Neural progenitor cell (in vitro differentiated cells): ENCODE measurements around the gene ANKRD53. TPM values are rescaled to one million over a fixed set of nuclear protein-coding genes. Genes with fewer than 3 reads are reported as not detected.

ENCODE experiments used
- DNase-seq: peaks from one replicate; pipeline ENCODE4 v3.0.0-alpha.2; 2016; ENCODE audit warnings: low spot score
- H2AFZ ChIP-seq: fragments of 200-600 bp; sonication (generic); replicated peaks from 2 replicates; pipeline ENCODE4 v1.6.1; 2016; ENCODE audit warnings: antibody characterized with exemption
- H3F3A ChIP-seq: fragments of 200-600 bp; sonication (generic); 2 replicates; pipeline ENCODE4 v1.6.1; 2016; ENCODE audit warnings: antibody characterized with exemption, low read depth
- H3K27ac ChIP-seq: fragments of 200-600 bp; sonication (generic); 2 replicates; pipeline ENCODE4 v1.5.1; 2016; ENCODE audit warnings: mild to moderate bottlenecking
- H3K27me3 ChIP-seq: fragments of 200-600 bp; sonication (generic); 2 replicates; pipeline ENCODE4 v1.6.1; 2016; ENCODE audit warnings: mild to moderate bottlenecking, moderate library complexity
- H3K36me3 ChIP-seq: fragments of 200-600 bp; sonication (generic); 2 replicates; pipeline ENCODE4 v1.5.1; 2016
- H3K4me1 ChIP-seq: fragments of 200-600 bp; sonication (generic); 2 replicates; pipeline ENCODE4 v1.6.1; 2016; ENCODE audit warnings: mixed run types
- H3K4me2 ChIP-seq: fragments of 200-600 bp; sonication (generic); 2 replicates; pipeline ENCODE4 v1.6.1; 2016
- H3K4me3 ChIP-seq: fragments of 200-600 bp; sonication (generic); 2 replicates; pipeline ENCODE4 v1.5.1; 2016
- H3K79me2 ChIP-seq: fragments of 200-600 bp; sonication (generic); 2 replicates; pipeline ENCODE4 v1.6.1; 2016; ENCODE audit warnings: low read depth
- H3K9ac ChIP-seq: fragments of 200-600 bp; sonication (generic); 2 replicates; pipeline ENCODE4 v1.6.1; 2016
- H3K9me3 ChIP-seq: fragments of 200-600 bp; sonication (generic); 2 replicates; pipeline ENCODE4 v1.5.1; 2016; ENCODE audit warnings: low read depth
- H4K20me1 ChIP-seq: fragments of 200-600 bp; sonication (generic); 2 replicates; pipeline ENCODE4 v1.6.1; 2016; ENCODE audit warnings: low read depth
- H3K27ac Mint-ChIP-seq: 3 replicates; pipeline ENCODE4 v1.8.0; 2021; ENCODE audit warnings: mixed read lengths
- H3K27me3 Mint-ChIP-seq: 2 replicates; pipeline ENCODE4 v1.8.0; 2022; ENCODE audit warnings: low read depth, mild to moderate bottlenecking, inconsistent platforms, moderate library complexity, mixed read lengths; ENCODE audit not compliant: insufficient read depth
- H3K36me3 Mint-ChIP-seq: 3 replicates; pipeline ENCODE4 v1.8.0; 2021; ENCODE audit warnings: mixed read lengths
- H3K4me1 Mint-ChIP-seq: 3 replicates; pipeline ENCODE4 v1.8.0; 2021; ENCODE audit warnings: mixed read lengths
- H3K4me3 Mint-ChIP-seq: 3 replicates; pipeline ENCODE4 v1.8.0; 2021; ENCODE audit warnings: mild to moderate bottlenecking, moderate library complexity, mixed read lengths
- H3K9me3 Mint-ChIP-seq: 3 replicates; pipeline ENCODE4 v1.8.0; 2020; ENCODE audit warnings: mixed read lengths
- EZH2 ChIP-seq: fragments of 200-600 bp; sonication (generic); IDR thresholded peaks from 2 replicates; pipeline ENCODE4 v1.6.1; 2017; ENCODE audit warnings: antibody characterized with exemption, mild to moderate bottlenecking, moderate library complexity
- EZH2phosphoT487 ChIP-seq: fragments of 200-600 bp; sonication (generic); IDR thresholded peaks from 2 replicates; pipeline ENCODE4 v1.6.1; 2017; ENCODE audit warnings: antibody characterized with exemption
- total RNA-seq: library from RNA; depleted of rRNA; stranded (reverse); fragments of >200 nt; gene quantifications from 2 replicates; pipeline ENCODE4 v1.2.3, GENCODE V29; 2015; ENCODE audit warnings: low replicate concordance
- TF ChIP-seq, protein P1 (sequence below): fragments of 200-600 bp; sonication (generic); IDR thresholded peaks from 2 replicates; pipeline ENCODE4 v1.5.1; 2017; ENCODE audit warnings: antibody characterized with exemption, mild to moderate bottlenecking

ANKRD53 gene
- total RNA-seq, 1 donor from 2014 or later: not detected

DNA sequence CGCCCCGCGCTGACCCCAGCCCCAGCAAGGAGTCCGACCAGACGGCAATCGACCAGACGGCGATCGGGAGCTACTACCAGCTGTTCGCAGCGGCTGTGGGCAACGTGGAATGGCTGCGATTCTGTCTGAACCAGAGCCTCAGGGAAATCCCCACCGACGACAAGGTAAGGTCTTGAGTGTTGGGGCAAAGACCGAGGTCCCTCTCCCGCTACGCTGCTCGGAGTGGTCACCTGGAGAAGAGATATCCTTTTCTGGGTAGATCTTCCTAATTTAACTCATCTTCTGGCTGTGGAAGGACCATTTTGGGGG lies 704 bp downstream of the ANKRD53 start:
- H3F3A ChIP-seq: peaks cover 16% of the 10 kb centered on the region
- H4K20me1 ChIP-seq: peaks cover 16% of the 10 kb centered on the region
- DNase-seq: no peak
- H2AFZ ChIP-seq: peak overlapping the region; percentile 71
- no peaks in the 10 kb centered on the region for H3K9me3 Mint-ChIP-seq
- H3K9me3 ChIP-seq: no peaks in the 10 kb centered on the region
- H3K27me3 ChIP-seq: peaks cover 49% of the 10 kb centered on the region
- H3K36me3 Mint-ChIP-seq: no peaks in the 10 kb centered on the region
- peak overlapping the region; percentile 55 for H3K4me3 ChIP-seq
- no peaks in the 10 kb centered on the region for H3K36me3 ChIP-seq
- H3K4me3 Mint-ChIP-seq: peak overlapping the region; percentile 67
- TF ChIP-seq, protein P1, sequence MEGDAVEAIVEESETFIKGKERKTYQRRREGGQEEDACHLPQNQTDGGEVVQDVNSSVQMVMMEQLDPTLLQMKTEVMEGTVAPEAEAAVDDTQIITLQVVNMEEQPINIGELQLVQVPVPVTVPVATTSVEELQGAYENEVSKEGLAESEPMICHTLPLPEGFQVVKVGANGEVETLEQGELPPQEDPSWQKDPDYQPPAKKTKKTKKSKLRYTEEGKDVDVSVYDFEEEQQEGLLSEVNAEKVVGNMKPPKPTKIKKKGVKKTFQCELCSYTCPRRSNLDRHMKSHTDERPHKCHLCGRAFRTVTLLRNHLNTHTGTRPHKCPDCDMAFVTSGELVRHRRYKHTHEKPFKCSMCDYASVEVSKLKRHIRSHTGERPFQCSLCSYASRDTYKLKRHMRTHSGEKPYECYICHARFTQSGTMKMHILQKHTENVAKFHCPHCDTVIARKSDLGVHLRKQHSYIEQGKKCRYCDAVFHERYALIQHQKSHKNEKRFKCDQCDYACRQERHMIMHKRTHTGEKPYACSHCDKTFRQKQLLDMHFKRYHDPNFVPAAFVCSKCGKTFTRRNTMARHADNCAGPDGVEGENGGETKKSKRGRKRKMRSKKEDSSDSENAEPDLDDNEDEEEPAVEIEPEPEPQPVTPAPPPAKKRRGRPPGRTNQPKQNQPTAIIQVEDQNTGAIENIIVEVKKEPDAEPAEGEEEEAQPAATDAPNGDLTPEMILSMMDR: no peak
- TF ChIP-seq EZH2 (no peak), EZH2phosphoT487 (no peak)
- no peaks in the 10 kb centered on the region for H3K79me2 ChIP-seq
- no peak overlapping the region for H3K27ac ChIP-seq
- H3K4me1 Mint-ChIP-seq: peaks cover 22% of the 10 kb centered on the region
- no peak overlapping the region for H3K27ac Mint-ChIP-seq
- H3K27me3 Mint-ChIP-seq: no peaks in the 10 kb centered on the region
- peaks cover 5% of the 10 kb centered on the region for H3K4me1 ChIP-seq
- peak overlapping the region; percentile 88 for H3K4me2 ChIP-seq
- no peak overlapping the region for H3K9ac ChIP-seq

- Histone ChIP-seq H3K4me2 (no peak overlapping the region), H3K27me3 (peaks cover 45% of the 10 kb centered on the region), H3F3A (peaks cover 16% of the 10 kb centered on the region), H3K4me1 (peaks cover 5% of the 10 kb centered on the region), H3K9ac (no peak overlapping the region), H3K27ac (no peak overlapping the region), H3K79me2 (no peaks in the 10 kb centered on the region), H4K20me1 (peaks cover 21% of the 10 kb centered on the region), H2AFZ (no peak overlapping the region), H3K36me3 (no peaks in the 10 kb centered on the region), H3K4me3 (no peak overlapping the region), H3K9me3 (no peaks in the 10 kb centered on the region)
- no peak overlapping the region for H3K27ac Mint-ChIP-seq
- H3K4me1 Mint-ChIP-seq: peaks cover 22% of the 10 kb centered on the region
- H3K36me3 Mint-ChIP-seq: no peaks in the 10 kb centered on the region
- DNase-seq: no peak
- TF ChIP-seq EZH2 (no peak), EZH2phosphoT487 (no peak)
- TF ChIP-seq, protein P1: no peak
- H3K4me3 Mint-ChIP-seq: no peak overlapping the region
- no peaks in the 10 kb centered on the region for H3K9me3 Mint-ChIP-seq
- H3K27me3 Mint-ChIP-seq: peaks cover 2% of the 10 kb centered on the region
These were observed 1.2 kb downstream of the ANKRD53 start for GRCh38 chr2:70979626-70980025.

DNA sequence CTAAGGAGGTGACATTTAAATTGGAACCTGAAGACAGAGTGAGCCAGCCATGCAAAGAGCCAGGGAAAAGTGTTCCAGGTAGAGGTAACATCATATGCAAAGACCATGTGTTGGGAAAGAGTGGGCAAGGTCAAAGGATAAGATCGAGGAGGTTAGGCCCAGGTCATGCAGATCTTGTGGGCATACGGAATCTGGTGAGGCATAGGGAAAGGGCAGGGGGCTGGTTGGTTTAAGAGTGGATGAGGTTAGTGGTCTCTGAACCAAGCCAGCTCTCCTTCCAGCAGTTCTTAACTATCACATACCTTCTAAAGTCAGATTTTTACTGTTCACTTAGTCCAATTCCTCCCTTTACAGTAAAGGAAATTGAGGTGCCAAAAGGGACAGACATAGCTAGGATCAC lies 3.0 kb downstream of the ANKRD53 start:
- DNase-seq: no peak
- peaks cover 16% of the 10 kb centered on the region for H3F3A ChIP-seq
- H3K4me3 ChIP-seq: no peak overlapping the region
- H4K20me1 ChIP-seq: peaks cover 31% of the 10 kb centered on the region
- TF ChIP-seq, protein P1: no peak
- TF ChIP-seq EZH2phosphoT487 (no peak), EZH2 (no peak)
- no peak overlapping the region for H3K27ac ChIP-seq
- peaks cover 30% of the 10 kb centered on the region for H3K27me3 ChIP-seq
- no peaks in the 10 kb centered on the region for H3K36me3 ChIP-seq
- no peak overlapping the region for H3K4me2 ChIP-seq
- peaks cover 2% of the 10 kb centered on the region for H3K27me3 Mint-ChIP-seq
- no peak overlapping the region for H3K4me3 Mint-ChIP-seq
- H3K4me1 ChIP-seq: peaks cover 5% of the 10 kb centered on the region
- H3K4me1 Mint-ChIP-seq: peaks cover 19% of the 10 kb centered on the region
- no peaks in the 10 kb centered on the region for H3K79me2 ChIP-seq
- no peaks in the 10 kb centered on the region for H3K9me3 Mint-ChIP-seq
- no peaks in the 10 kb centered on the region for H3K9me3 ChIP-seq
- H3K9ac ChIP-seq: no peak overlapping the region
- H3K27ac Mint-ChIP-seq: no peak overlapping the region
- H3K36me3 Mint-ChIP-seq: peaks cover 7% of the 10 kb centered on the region
- H2AFZ ChIP-seq: no peak overlapping the region
